SK-N-MC (cell line): ENCODE results near the gene PEX14.

Source experiments
- EZH2 ChIP-seq: fragments of 200-600 bp; sonication (generic); IDR thresholded peaks from one replicate; pipeline ENCODE4 v1.6.1; 2017; ENCODE audit warnings: antibody characterized with exemption
- POLR2AphosphoS5 ChIP-seq: IDR thresholded peaks from 2 replicates; pipeline ENCODE4 v1.6.1; 2012; ENCODE audit warnings: mild to moderate bottlenecking, low read depth, low read length, borderline replicate concordance

- TF ChIP-seq POLR2AphosphoS5 (no peak), EZH2 (no peak)
These were observed 21.2 kb downstream of the PEX14 start for GRCh38 chr1:10495952-10496351.
